ENCODE measurements around the gene PGAM1. TPM values are rescaled to one million over a fixed set of nuclear protein-coding genes. Genes with fewer than 3 reads are reported as not detected.

PGAM1 gene
- total and polyA plus RNA-seq, 9 of the 15 experiments (the other 6 are each of a cell fraction or from before 2014, with no cell fraction given), result 40.3 to 559 (median 269) TPM

DNA sequence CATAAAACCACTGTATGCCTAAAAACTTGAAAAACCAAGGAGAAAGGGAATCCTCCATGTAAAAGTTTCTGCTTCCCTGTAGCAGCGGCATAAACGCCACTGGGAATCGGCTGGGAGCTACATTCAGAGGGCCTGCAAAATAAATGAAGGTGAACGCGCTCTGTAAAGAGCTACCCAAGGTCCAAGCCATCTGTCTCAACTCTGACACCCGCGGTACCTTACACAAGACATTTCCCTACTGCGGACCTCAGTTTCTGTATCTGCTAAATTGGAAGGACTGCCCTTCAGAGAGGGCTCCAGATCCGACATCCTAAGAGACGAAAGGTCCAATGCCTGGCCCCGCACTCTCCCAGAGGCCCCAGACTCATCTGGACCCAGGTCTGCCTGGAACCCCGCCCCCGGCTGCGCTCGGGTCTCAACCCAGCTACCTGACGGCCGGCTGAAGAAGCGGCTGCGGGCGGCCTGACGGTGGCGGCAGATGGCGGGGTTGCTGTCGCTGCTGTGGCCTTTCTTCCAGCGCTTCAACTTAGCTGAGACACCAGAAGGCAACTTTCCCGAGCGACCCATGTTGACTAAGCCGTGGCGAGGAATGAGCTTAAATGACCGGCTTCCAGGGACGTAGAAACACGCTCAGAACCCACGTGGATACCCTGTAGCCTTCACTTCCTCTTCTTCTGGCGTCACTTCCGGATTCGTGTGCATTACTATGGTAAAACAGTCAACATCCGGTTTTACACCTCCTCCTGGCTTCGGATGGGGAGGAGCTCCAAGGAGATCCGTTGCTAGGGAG, 25.1 kb upstream of the PGAM1 start, which contains the start of gene RRP12 (continued):
- TF ChIP-seq, protein P1, sequence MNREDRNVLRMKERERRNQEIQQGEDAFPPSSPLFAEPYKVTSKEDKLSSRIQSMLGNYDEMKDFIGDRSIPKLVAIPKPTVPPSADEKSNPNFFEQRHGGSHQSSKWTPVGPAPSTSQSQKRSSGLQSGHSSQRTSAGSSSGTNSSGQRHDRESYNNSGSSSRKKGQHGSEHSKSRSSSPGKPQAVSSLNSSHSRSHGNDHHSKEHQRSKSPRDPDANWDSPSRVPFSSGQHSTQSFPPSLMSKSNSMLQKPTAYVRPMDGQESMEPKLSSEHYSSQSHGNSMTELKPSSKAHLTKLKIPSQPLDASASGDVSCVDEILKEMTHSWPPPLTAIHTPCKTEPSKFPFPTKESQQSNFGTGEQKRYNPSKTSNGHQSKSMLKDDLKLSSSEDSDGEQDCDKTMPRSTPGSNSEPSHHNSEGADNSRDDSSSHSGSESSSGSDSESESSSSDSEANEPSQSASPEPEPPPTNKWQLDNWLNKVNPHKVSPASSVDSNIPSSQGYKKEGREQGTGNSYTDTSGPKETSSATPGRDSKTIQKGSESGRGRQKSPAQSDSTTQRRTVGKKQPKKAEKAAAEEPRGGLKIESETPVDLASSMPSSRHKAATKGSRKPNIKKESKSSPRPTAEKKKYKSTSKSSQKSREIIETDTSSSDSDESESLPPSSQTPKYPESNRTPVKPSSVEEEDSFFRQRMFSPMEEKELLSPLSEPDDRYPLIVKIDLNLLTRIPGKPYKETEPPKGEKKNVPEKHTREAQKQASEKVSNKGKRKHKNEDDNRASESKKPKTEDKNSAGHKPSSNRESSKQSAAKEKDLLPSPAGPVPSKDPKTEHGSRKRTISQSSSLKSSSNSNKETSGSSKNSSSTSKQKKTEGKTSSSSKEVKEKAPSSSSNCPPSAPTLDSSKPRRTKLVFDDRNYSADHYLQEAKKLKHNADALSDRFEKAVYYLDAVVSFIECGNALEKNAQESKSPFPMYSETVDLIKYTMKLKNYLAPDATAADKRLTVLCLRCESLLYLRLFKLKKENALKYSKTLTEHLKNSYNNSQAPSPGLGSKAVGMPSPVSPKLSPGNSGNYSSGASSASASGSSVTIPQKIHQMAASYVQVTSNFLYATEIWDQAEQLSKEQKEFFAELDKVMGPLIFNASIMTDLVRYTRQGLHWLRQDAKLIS (CRISPR knock-in tag; IDR thresholded peaks at IDR 0.05), result peak; percentile 81; the same call in 1 of the 2 replicates
- TF ChIP-seq ZC3H8 (IDR thresholded peaks at IDR 0.05) (no peak), ZNF444 (CRISPR knock-in tag; IDR thresholded peaks at IDR 0.05) (no peak), BMI1 (IDR thresholded peaks at IDR 0.05; ENCODE audit: low read length) (0 out of 2 replicates have a peak, but pooled peaks have one; percentile 29), HCFC1 (IDR thresholded peaks at IDR 0.05; ENCODE audit: low read depth, low read length) (peak; percentile 52), MED1 (CRISPR knock-in tag; IDR thresholded peaks at IDR 0.05; ENCODE audit: borderline replicate concordance) (no peak), MYNN (IDR thresholded peaks at IDR 0.05) (no peak; the same call in 1 of the 2 replicates), MYNN (CRISPR knock-in tag; IDR thresholded peaks at IDR 0.05) (no peak), TGIF2 (CRISPR knock-in tag; IDR thresholded peaks at IDR 0.05) (0 out of 2 replicates have a peak, but pooled peaks have one; percentile 64), FOXK1 (CRISPR knock-in tag; IDR thresholded peaks at IDR 0.05; ENCODE audit: borderline replicate concordance) (peak; percentile 88; the same call in 1 of the 2 replicates), XRCC4 (IDR thresholded peaks at IDR 0.05; ENCODE audit: extremely low read depth, insufficient read depth, insufficient read length) (no peak), ERF (CRISPR knock-in tag; IDR thresholded peaks at IDR 0.05) (no peak), ZNF551 (CRISPR knock-in tag; IDR thresholded peaks at IDR 0.05) (no peak), RBM17 (IDR thresholded peaks at IDR 0.05; ENCODE audit: borderline replicate concordance, low read depth, low read length) (no peak), ZNF12 (CRISPR knock-in tag; IDR thresholded peaks at IDR 0.05) (no peak), TAF1 (IDR thresholded peaks at IDR 0.05; ENCODE audit: control insufficient read depth, extremely low read depth, insufficient read depth, low read length, severe bottlenecking) (peak; percentile 62)
- TF ChIP-seq, protein P2, sequence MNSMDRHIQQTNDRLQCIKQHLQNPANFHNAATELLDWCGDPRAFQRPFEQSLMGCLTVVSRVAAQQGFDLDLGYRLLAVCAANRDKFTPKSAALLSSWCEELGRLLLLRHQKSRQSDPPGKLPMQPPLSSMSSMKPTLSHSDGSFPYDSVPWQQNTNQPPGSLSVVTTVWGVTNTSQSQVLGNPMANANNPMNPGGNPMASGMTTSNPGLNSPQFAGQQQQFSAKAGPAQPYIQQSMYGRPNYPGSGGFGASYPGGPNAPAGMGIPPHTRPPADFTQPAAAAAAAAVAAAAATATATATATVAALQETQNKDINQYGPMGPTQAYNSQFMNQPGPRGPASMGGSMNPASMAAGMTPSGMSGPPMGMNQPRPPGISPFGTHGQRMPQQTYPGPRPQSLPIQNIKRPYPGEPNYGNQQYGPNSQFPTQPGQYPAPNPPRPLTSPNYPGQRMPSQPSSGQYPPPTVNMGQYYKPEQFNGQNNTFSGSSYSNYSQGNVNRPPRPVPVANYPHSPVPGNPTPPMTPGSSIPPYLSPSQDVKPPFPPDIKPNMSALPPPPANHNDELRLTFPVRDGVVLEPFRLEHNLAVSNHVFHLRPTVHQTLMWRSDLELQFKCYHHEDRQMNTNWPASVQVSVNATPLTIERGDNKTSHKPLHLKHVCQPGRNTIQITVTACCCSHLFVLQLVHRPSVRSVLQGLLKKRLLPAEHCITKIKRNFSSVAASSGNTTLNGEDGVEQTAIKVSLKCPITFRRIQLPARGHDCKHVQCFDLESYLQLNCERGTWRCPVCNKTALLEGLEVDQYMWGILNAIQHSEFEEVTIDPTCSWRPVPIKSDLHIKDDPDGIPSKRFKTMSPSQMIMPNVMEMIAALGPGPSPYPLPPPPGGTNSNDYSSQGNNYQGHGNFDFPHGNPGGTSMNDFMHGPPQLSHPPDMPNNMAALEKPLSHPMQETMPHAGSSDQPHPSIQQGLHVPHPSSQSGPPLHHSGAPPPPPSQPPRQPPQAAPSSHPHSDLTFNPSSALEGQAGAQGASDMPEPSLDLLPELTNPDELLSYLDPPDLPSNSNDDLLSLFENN (IDR thresholded peaks at IDR 0.05; ENCODE audit: low read depth in 2 of 2, low read length in 2 of 2), result no peak
- TF ChIP-seq, protein P3, sequence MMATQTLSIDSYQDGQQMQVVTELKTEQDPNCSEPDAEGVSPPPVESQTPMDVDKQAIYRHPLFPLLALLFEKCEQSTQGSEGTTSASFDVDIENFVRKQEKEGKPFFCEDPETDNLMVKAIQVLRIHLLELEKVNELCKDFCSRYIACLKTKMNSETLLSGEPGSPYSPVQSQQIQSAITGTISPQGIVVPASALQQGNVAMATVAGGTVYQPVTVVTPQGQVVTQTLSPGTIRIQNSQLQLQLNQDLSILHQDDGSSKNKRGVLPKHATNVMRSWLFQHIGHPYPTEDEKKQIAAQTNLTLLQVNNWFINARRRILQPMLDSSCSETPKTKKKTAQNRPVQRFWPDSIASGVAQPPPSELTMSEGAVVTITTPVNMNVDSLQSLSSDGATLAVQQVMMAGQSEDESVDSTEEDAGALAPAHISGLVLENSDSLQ (IDR thresholded peaks at IDR 0.05), result no peak

All from K562 (cell line).